NCI-H345 (cell line): ENCODE results near the gene DRAM1.

Experiments used
- DNase-seq: peaks from one replicate; lab custom pipeline; 2025; lab: John Stamatoyannopoulos, UW

The DRAM1 gene

GRCh38 chr12:101941306-101942249 is 64.2 kb downstream of the DRAM1 start:
- no peak for DNase-seq

GRCh38 chr12:101942250-101942605 is 64.8 kb downstream of the DRAM1 start:
- no peak for DNase-seq

GRCh38 chr12:101945369-101946232 is 68.2 kb downstream of the DRAM1 start:
- DNase-seq, result peak; percentile 81

GRCh38 chr12:101946233-101946611 is 68.8 kb downstream of the DRAM1 start:
- no peak for DNase-seq

GRCh38 chr12:101947316-101947715 is 69.9 kb downstream of the DRAM1 start:
- no peak for DNase-seq

GRCh38 chr12:101948365-101948764 is 71.0 kb downstream of the DRAM1 start:
- no peak for DNase-seq

GRCh38 chr12:101951002-101951670 is 73.8 kb downstream of the DRAM1 start:
- no peak for DNase-seq

GRCh38 chr12:101954113-101954512 is 76.7 kb downstream of the DRAM1 start:
- no peak for DNase-seq

GRCh38 chr12:101954676-101955075 is 77.3 kb downstream of the DRAM1 start:
- DNase-seq, result no peak

GRCh38 chr12:101957252-101957959 is 80.0 kb downstream of the DRAM1 start:
- DNase-seq, result no peak

- no peak for DNase-seq
Observed at GRCh38 chr12:101959607-101960006, 82.2 kb downstream of the DRAM1 start.

GRCh38 chr12:101962486-101962885 is 85.1 kb downstream of the DRAM1 start:
- no peak for DNase-seq

GRCh38 chr12:101963697-101964096 is 86.3 kb downstream of the DRAM1 start:
- no peak for DNase-seq

- DNase-seq, result no peak
Observed at GRCh38 chr12:101966496-101966895, 89.1 kb downstream of the DRAM1 start.

GRCh38 chr12:101967506-101967905 is 90.1 kb downstream of the DRAM1 start:
- DNase-seq, result no peak

- no peak for DNase-seq
Observed at GRCh38 chr12:101968770-101969169, 91.4 kb downstream of the DRAM1 start.
